GM18526 (cell line): ENCODE measurements around the gene IL11.

ENCODE experiments used
- POLR2A ChIP-seq: IDR thresholded peaks from 3 replicates; pipeline ENCODE4 v1.6.1; 2011; ENCODE audit not compliant: insufficient read length; ENCODE audit errors: extremely low read depth

Gene IL11

GRCh38 chr19:55392820-55393761 is 22.8 kb upstream of the IL11 start:
- no peak for TF ChIP-seq POLR2A

DNA sequence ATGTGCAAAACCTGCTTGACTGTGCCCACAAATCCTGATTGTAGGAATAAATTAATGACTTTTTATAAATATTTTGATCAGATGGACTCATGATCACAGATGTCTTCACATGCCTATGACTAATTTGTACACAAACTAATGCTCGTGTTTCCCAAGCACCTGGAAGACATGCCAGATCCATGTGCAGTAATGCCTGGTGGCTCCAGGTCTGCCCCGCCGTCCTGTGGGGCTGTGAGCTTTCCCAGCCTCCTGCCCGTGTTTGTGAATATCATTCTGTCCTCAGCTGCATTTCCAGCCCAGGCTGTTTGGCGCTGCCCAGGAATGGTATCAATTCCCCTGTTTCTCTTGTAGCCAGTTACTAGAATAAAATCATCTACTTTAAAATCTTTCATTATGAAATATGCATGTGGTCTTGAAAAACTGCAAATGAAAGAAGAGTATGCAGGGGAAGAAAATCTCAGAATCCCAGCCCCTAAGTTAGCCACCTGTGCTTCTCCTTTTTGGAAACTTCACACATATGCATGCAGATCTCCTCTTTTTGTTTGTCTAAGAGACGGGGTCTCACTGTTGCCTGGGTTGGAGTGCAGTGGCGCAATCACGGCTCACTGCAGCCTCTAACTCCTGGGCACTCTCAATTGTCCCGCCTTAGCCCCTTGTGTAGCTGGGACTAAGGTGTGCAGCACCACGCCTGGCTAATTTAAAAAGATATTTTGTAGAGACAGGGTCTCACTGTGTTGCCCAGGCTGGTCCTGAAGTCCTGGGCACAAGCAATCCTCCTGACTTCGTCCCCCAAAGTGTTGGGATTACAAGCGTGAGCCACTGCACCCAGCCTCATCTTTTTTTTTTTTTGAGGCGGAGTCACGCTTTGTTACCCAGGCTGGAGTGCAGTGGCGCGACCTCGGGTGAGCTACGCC is 21.7 kb upstream of the IL11 start:
- TF ChIP-seq POLR2A: no peak

GRCh38 chr19:55391191-55391670 is 21.0 kb upstream of the IL11 start:
- no peak for TF ChIP-seq POLR2A

- no peak for TF ChIP-seq POLR2A
Measured at GRCh38 chr19:55390461-55390880, 20.2 kb upstream of the IL11 start.

DNA sequence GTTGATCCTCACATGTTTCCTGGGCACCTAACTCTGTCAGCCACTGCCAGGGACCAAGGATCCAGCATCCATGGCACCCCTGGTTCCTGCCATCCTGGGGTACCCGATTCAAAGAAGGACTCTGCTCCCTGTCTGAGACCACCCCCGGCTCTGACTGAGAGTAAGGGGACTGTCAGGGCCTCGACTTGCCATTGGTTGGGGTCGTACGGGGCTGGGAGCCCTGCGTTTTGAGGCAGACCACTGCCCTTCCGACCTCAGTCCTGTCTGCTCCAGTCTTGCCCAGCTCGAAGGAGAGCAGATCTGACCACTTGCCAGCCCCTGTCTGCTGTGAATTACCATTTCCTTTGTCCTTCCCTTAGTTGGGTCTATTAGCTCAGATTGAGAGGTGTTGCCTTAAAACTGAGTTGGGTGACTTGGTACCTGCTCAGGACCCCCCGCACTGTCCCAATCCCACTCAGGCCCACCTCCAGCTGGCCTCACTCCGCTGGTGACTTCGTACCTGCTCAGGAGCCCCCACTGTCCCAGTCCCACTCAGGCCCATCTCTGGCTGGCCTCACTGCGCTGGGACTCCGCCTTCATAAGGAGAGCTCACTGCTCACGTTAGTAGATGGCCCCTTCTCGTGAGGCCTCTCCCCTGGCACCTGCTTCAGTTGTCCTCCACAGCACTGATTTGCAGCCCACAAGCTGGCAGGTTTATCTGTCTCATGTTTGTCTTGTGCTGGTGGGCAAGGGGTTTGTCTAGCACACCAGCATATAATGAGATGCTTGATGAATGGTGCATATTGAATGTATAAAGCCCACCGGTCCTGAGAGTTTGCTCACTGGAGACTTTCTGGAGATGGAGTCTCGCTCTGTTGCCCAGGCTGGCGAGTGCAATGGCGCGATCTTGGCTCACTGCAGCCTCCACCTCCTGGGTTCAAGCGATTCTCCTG is 19.4 kb upstream of the IL11 start:
- TF ChIP-seq POLR2A: peak; percentile 13

- TF ChIP-seq POLR2A: no peak
Measured at GRCh38 chr19:55387736-55388497, 17.7 kb upstream of the IL11 start.

GRCh38 chr19:55386493-55386971 is 16.3 kb upstream of the IL11 start:
- TF ChIP-seq POLR2A: no peak

- peak; percentile 100 for TF ChIP-seq POLR2A
Measured at GRCh38 chr19:55385724-55386492, 15.6 kb upstream of the IL11 start, which contains the start of gene RPL28. TSS of gene RPL28 (plus strand) at chr19:55385932. CDS start at chr19:55386358, 426 bp downstream.

- no peak for TF ChIP-seq POLR2A
Measured at GRCh38 chr19:55384920-55385723, 14.9 kb upstream of the IL11 start.

GRCh38 chr19:55384131-55384919 is 14.1 kb upstream of the IL11 start, which contains the start of gene TMEM238:
TSS of gene TMEM238 (minus strand) at chr19:55384292. CDS start at chr19:55384259, 33 bp downstream.
- peak; percentile 19 for TF ChIP-seq POLR2A

- TF ChIP-seq POLR2A: no peak
Measured at GRCh38 chr19:55383279-55384130, 13.2 kb upstream of the IL11 start.
